ENCODE data around the gene PFDN1.
A peak's percentile ranks its signal among the peaks of the same experiment; 100 is the strongest.

The PFDN1 gene

DNA sequence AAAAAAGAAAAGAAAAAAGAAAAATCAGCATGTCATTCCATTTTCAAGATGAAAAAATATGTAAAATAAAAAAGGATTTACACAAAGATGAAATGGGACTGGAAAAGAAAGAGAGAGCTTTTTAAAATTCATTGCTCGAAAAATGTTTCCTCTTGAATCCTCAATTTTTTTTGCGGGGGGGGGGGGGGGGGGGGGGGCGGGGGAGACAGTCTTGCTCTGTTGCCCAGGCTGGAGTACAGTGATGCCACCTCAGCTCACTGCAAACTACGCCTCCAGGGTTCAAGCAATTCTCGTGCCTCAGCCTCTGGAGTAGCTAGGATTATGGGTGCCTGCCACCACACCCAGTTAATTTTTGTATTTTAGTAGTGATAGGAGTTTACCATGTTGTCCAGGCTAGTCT, 16.5 kb downstream of the PFDN1 start:
- TF ChIP-seq EZH2 (IDR thresholded peaks at IDR 0.05) (no peak), FOXP2 (optimal IDR thresholded peaks at IDR 0.05; ENCODE audit: control extremely low read depth, extremely low read length, insufficient read depth) (no peak), POLR2AphosphoS5 (IDR thresholded peaks at IDR 0.05; ENCODE audit: borderline replicate concordance, low read depth, low read length) (no peak)

DNA sequence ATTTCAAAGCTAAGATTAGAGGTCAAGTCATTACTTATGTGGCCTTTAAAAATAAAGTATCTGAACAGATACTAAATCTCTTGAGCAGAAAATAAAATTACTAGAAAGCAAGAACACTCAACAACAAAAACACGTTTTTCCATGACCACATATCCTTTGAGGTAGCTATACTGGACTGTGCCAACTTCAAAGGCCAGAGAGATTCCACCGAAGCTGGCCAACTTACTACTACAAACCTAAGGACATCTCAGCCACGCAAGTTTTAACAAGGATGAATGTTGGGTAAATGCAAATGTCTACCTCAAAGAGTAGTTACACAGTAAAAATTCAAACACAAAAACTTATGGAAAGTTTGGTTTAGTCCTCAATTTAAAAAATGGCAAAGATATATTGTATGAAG, 18.9 kb downstream of the PFDN1 start:
- TF ChIP-seq FOXP2 (optimal IDR thresholded peaks at IDR 0.05; ENCODE audit: control extremely low read depth, extremely low read length, insufficient read depth) (no peak), EZH2 (IDR thresholded peaks at IDR 0.05) (no peak), POLR2AphosphoS5 (IDR thresholded peaks at IDR 0.05; ENCODE audit: borderline replicate concordance, low read depth, low read length) (no peak)
- H3K9ac ChIP-seq (ENCODE audit: insufficient read length) = no peak overlapping the region
- peaks cover 5% of the 10 kb centered on the region for H3K36me3 ChIP-seq (ENCODE audit: insufficient read depth, low read length)
- no peak for DNase-seq (ENCODE audit: low read depth, low spot score)
- no peak overlapping the region for H3K4me3 ChIP-seq
- H3K9me3 ChIP-seq (ENCODE audit: low read depth, low read length) = no peaks in the 10 kb centered on the region
- H3K27ac ChIP-seq = peak overlapping the region; percentile 2; the same call in 1 of the 2 replicates

More for the DNA sequence above, 16.5 kb downstream of the PFDN1 start:
- Histone ChIP-seq H3K9ac (ENCODE audit: insufficient read length) (no peak overlapping the region), H3K36me3 (ENCODE audit: insufficient read depth, low read length) (no peaks in the 10 kb centered on the region), H3K27ac (no peak overlapping the region), H3K4me3 (no peak overlapping the region), H3K9me3 (ENCODE audit: low read depth, low read length) (no peaks in the 10 kb centered on the region)
- DNase-seq (ENCODE audit: low read depth, low spot score) = no peak

DNA sequence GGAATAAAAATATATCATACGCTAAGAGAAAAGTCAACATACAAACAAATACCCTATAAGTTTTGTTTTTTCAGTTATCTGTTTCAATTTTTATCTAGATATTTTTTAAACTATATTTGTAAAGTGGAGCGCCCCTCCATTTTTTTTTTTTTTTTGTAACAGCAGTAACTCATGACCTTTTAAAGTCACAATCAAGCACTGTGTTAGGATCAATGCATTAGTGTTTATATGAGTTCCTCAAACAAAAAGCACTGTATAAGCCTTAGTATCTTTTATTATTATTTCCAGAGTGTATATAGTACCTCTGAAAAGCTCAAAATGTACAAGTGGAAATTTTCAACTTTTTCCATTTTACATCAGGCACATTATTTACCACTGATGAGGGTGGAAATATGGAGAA, 20.6 kb downstream of the PFDN1 start:
- TF ChIP-seq POLR2AphosphoS5 (IDR thresholded peaks at IDR 0.05; ENCODE audit: borderline replicate concordance, low read depth, low read length) (no peak), EZH2 (IDR thresholded peaks at IDR 0.05) (no peak), FOXP2 (optimal IDR thresholded peaks at IDR 0.05; ENCODE audit: control extremely low read depth, extremely low read length, insufficient read depth) (no peak)
- no peaks in the 10 kb centered on the region for H3K9me3 ChIP-seq (ENCODE audit: low read depth, low read length)
- DNase-seq (ENCODE audit: low read depth, low spot score) = no peak
- H3K9ac ChIP-seq (ENCODE audit: insufficient read length) = no peak overlapping the region
- H3K27ac ChIP-seq = peak overlapping the region; percentile 20; the same call in 1 of the 2 replicates
- no peak overlapping the region for H3K4me3 ChIP-seq
- peaks cover 19% of the 10 kb centered on the region for H3K36me3 ChIP-seq (ENCODE audit: insufficient read depth, low read length)

DNA sequence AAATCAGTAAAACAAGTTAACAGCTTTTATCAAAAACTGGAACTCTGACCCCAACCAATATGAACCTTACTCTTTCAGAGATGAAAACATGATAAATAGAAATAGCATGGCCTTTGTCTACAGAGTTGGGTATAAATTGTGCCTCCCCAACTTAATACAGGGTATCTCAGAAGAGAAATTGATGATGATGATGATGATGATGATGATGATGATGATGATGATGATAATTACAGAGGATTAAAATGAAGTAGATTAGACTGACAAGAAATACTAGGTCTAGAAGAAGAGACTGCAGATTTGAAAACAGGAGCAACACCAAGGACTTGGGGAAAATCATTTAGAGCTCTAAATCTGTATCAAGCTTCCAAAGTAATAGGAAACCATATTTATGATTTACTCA, 27.1 kb downstream of the PFDN1 start:
- H3K4me3 ChIP-seq = no peak overlapping the region
- no peak for DNase-seq (ENCODE audit: low read depth, low spot score)
- H3K27ac ChIP-seq = no peak overlapping the region
- TF ChIP-seq POLR2AphosphoS5 (IDR thresholded peaks at IDR 0.05; ENCODE audit: borderline replicate concordance, low read depth, low read length) = no peak
- TF ChIP-seq FOXP2 (optimal IDR thresholded peaks at IDR 0.05; ENCODE audit: control extremely low read depth, extremely low read length, insufficient read depth) = no peak
- TF ChIP-seq EZH2 (IDR thresholded peaks at IDR 0.05) = no peak
- H3K36me3 ChIP-seq (ENCODE audit: insufficient read depth, low read length) = peaks cover 25% of the 10 kb centered on the region
- no peaks in the 10 kb centered on the region for H3K9me3 ChIP-seq (ENCODE audit: low read depth, low read length)
- no peak overlapping the region for H3K9ac ChIP-seq (ENCODE audit: insufficient read length)

DNA sequence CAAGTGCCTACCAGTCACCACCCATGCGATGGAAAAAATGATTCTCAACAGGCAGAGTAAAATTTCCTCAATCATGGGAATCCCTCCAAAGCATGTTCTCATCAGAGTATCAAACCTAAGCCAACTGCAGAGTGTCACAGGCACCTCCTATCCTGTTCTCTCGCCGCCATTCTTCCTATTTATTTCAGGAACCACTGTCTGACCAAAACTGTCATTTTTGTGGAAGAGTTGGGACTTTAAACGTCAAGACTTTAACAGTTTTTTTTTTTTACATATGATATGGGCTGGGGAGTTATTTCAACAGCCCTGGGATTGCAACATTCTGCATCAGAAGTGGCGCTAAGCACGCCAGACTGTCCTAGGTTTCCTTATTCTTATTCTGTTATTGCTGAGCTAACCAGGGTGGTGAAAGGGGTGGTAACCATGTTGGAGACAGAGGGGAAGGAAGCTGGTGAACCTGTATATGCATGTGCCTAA, 29.5 kb downstream of the PFDN1 start:
- DNase-seq (ENCODE audit: low read depth, low spot score) = no peak
- Histone ChIP-seq H3K9me3 (ENCODE audit: low read depth, low read length) (no peaks in the 10 kb centered on the region), H3K36me3 (ENCODE audit: insufficient read depth, low read length) (peaks cover 15% of the 10 kb centered on the region), H3K4me3 (no peak overlapping the region), H3K9ac (ENCODE audit: insufficient read length) (no peak overlapping the region), H3K27ac (no peak overlapping the region)
- TF ChIP-seq POLR2AphosphoS5 (IDR thresholded peaks at IDR 0.05; ENCODE audit: borderline replicate concordance, low read depth, low read length) (no peak), EZH2 (IDR thresholded peaks at IDR 0.05) (no peak), FOXP2 (optimal IDR thresholded peaks at IDR 0.05; ENCODE audit: control extremely low read depth, extremely low read length, insufficient read depth) (no peak)

DNA sequence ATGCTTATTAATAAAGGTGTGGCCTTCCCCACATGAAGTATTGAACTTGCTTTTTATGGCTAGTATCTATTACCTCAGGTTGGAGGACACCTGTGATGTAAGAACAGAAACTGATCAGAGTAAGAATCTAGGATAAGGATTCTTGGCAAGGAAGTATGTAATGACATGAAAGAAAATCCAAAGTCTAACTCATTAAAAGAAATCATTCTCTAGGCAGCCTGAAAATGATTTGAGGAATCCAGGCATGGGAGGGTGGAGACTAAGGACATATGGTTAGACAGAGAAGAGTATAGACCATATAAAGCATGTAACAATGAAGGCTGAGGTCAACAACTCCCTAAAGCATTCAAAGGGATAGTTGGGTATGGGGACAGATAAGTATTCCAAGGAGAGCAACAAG, 32.9 kb downstream of the PFDN1 start:
- TF ChIP-seq POLR2AphosphoS5 (IDR thresholded peaks at IDR 0.05; ENCODE audit: borderline replicate concordance, low read depth, low read length) (no peak), FOXP2 (optimal IDR thresholded peaks at IDR 0.05; ENCODE audit: control extremely low read depth, extremely low read length, insufficient read depth) (no peak), EZH2 (IDR thresholded peaks at IDR 0.05) (no peak)

DNA sequence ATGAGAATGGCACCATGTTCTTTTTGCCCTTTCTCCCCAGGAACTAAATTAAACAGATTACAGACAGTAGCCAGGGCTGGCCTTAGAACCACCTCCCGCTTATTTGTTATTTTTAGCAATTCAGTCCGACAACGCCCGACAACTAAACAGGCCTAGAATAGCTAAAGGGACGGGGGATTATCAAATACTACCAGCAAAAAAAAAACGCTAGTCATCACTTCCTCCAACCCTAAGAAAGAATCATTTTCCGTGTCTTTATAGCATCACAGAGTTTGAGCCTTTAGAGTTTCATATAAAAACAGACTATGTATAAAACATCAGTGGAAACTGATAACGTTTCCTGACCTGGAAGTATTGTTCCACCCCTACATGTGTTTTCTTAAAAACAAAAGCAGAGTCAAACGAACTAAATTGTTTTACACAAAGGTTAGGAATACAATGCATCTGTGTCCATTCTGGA, 35.3 kb downstream of the PFDN1 start:
- no peak overlapping the region for H3K9ac ChIP-seq (ENCODE audit: insufficient read length)
- no peak overlapping the region for H3K4me3 ChIP-seq

More for the DNA sequence above, 32.9 kb downstream of the PFDN1 start:
- Histone ChIP-seq H3K9me3 (ENCODE audit: low read depth, low read length) (no peaks in the 10 kb centered on the region), H3K36me3 (ENCODE audit: insufficient read depth, low read length) (0 out of 2 replicates have a peak, but pooled peaks cover 6% of the 10 kb centered on the region), H3K4me3 (no peak overlapping the region), H3K9ac (ENCODE audit: insufficient read length) (no peak overlapping the region), H3K27ac (no peak overlapping the region)
- no peak for DNase-seq (ENCODE audit: low read depth, low spot score)

DNA sequence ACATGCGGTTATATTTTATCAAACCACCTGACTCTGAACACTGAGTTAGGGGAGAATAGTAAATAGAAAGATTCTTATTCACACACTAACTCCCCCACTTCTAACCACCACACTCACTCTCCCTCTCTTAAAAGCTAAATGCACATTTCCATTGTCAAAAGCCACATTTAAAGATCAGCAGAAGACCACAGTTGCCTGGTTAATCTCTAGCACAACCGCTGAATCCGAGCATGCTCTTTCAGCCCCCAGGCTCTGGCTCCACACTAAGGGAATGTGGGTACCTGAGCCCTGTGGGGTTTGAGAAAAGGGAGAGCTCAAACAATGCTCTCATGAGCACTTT, 35.7 kb downstream of the PFDN1 start:
- no peak overlapping the region for H3K9ac ChIP-seq (ENCODE audit: insufficient read length)
- H3K9me3 ChIP-seq (ENCODE audit: low read depth, low read length) = no peaks in the 10 kb centered on the region
- DNase-seq (ENCODE audit: low read depth, low spot score) = no peak
- TF ChIP-seq EZH2 (IDR thresholded peaks at IDR 0.05) (no peak), FOXP2 (optimal IDR thresholded peaks at IDR 0.05; ENCODE audit: control extremely low read depth, extremely low read length, insufficient read depth) (no peak), POLR2AphosphoS5 (IDR thresholded peaks at IDR 0.05; ENCODE audit: borderline replicate concordance, low read depth, low read length) (no peak)
- H3K36me3 ChIP-seq (ENCODE audit: insufficient read depth, low read length) = no peaks in the 10 kb centered on the region
- H3K4me3 ChIP-seq = no peak overlapping the region
- no peak overlapping the region for H3K27ac ChIP-seq

More for the DNA sequence above, 35.3 kb downstream of the PFDN1 start:
- Histone ChIP-seq H3K27ac (no peak overlapping the region), H3K36me3 (ENCODE audit: insufficient read depth, low read length) (no peaks in the 10 kb centered on the region), H3K9me3 (ENCODE audit: low read depth, low read length) (no peaks in the 10 kb centered on the region)
- DNase-seq (ENCODE audit: low read depth, low spot score) = no peak
- TF ChIP-seq EZH2 (IDR thresholded peaks at IDR 0.05) (no peak), FOXP2 (optimal IDR thresholded peaks at IDR 0.05; ENCODE audit: control extremely low read depth, extremely low read length, insufficient read depth) (no peak), POLR2AphosphoS5 (IDR thresholded peaks at IDR 0.05; ENCODE audit: borderline replicate concordance, low read depth, low read length) (no peak)
